Renal cortex interstitium (tissue), 11 donors: Measurements from ENCODE around the gene THBS2. TPM values are rescaled to one million over a fixed set of nuclear protein-coding genes. Genes with fewer than 3 reads are reported as not detected.

Experiments
- DNase-seq, 11 donors: peaks; one replicate each; pipeline ENCODE4 v3.0.0-alpha.2; 2013; ENCODE audit warnings: low read depth in 9 of 11, low spot score in 4 of 11; ENCODE audit errors: extremely low read depth in 1 of 11
- polyA plus RNA-seq, 3 donors: library from polyadenylated mRNA; unstranded; fragments of 120-200 nt; gene quantifications; one replicate each; pipeline ENCODE4 v1.2.1, GENCODE V29; 2013; ENCODE audit not compliant: insufficient read length in 3 of 3

THBS2 gene
- polyA plus RNA-seq, 3 donors, result 9.0 to 15.1 (median 9.4) TPM

GRCh38 chr6:169254456-169255316, 1.0 kb upstream of the THBS2 start:
- no peak for DNase-seq

GRCh38 chr6:169252505-169253189, 999 bp downstream of the THBS2 start:
- no peak for DNase-seq

- DNase-seq, result no peak
These were observed 1.7 kb downstream of the THBS2 start for GRCh38 chr6:169251822-169252504.

- DNase-seq, result no peak
These were observed 2.3 kb downstream of the THBS2 start for GRCh38 chr6:169251371-169251802.

- DNase-seq, result no peak
These were observed 3.0 kb downstream of the THBS2 start for GRCh38 chr6:169250660-169251059.

- DNase-seq, result no peak
These were observed 4.6 kb downstream of the THBS2 start for GRCh38 chr6:169249057-169249456.

GRCh38 chr6:169248521-169248971, 5.1 kb downstream of the THBS2 start:
- no peak for DNase-seq

GRCh38 chr6:169247991-169248390, 5.7 kb downstream of the THBS2 start:
- DNase-seq, result no peak

GRCh38 chr6:169247419-169247818, 6.2 kb downstream of the THBS2 start:
- no peak for DNase-seq

GRCh38 chr6:169246445-169246844, 7.2 kb downstream of the THBS2 start:
- DNase-seq, result no peak

- no peak for DNase-seq
These were observed 8.8 kb downstream of the THBS2 start for GRCh38 chr6:169244684-169245383.

GRCh38 chr6:169243661-169244060, 10.0 kb downstream of the THBS2 start:
- no peak for DNase-seq

- DNase-seq, result no peak
These were observed 10.5 kb downstream of the THBS2 start for GRCh38 chr6:169243186-169243585.

GRCh38 chr6:169241688-169242350, 11.8 kb downstream of the THBS2 start:
- no peak for DNase-seq

- no peak for DNase-seq
These were observed 12.9 kb downstream of the THBS2 start for GRCh38 chr6:169240591-169241390.

- no peak for DNase-seq
These were observed 13.5 kb downstream of the THBS2 start for GRCh38 chr6:169240125-169240524.

- DNase-seq, result no peak
These were observed 14.5 kb downstream of the THBS2 start for GRCh38 chr6:169239181-169239580.

GRCh38 chr6:169238766-169239165, 14.9 kb downstream of the THBS2 start:
- no peak for DNase-seq
